HuH-7.5 (cell line): Measurements from ENCODE around the gene RRP15.

Experiments used
- DNase-seq: peaks from one replicate; pipeline ENCODE4 v3.0.0; 2011; ENCODE audit warnings: low spot score

Gene RRP15

GRCh38 chr1:218362418-218363076, 77.5 kb downstream of the RRP15 start:
- no peak for DNase-seq

DNA sequence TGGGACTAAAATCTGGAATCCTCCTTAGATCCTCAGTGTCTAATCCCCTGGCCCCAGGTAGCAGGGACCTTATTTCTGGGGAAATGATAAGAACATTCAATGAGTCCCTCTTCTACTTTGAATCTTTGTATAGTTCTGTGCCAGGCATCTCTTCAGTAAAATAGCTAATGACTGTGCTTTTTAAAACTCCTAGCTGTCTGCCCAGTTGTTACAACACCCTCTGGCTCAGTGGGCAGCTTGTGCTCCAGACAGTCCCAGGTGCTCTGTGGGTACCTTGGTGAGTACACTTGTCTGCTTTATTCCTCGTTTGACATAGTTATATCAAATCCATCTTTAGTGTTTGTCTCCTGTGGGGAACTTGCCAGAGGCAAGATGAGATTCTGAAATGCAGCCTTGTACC, 78.0 kb downstream of the RRP15 start:
- no peak for DNase-seq

DNA sequence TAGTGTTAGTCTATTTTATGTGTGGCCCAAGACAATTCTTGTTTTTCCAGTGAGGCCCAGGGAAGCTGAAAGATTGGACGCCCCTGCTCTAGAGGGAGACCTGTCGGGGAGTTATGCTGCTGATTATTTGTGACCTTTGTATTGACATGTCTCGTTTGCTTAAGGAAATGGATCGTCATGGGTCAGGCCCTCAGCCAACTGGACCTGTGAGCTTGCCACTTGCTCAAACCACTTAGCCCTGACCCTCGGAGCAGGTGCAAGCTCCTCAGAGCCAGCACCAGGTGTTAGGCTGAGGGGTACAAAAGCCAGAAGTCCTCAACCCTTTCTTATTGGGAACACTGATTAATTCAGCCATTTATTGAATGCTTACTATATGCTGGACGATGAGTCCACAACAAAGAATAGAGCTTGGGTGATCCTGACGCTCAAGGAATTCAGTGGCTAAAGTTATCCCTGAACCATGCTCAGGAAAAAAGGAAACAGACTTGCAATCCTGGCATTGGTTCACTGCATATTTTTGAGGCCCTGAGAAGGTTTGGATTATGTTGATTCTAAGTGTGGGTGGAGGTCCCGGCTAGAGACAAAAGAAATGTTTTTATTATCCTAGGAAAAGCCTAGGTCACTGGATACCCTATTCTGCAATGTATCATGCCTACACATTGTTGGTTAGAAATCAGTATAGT, 79.1 kb downstream of the RRP15 start:
- no peak for DNase-seq

- DNase-seq, result no peak
These were observed 80.3 kb downstream of the RRP15 start for GRCh38 chr1:218365226-218365999.

- no peak for DNase-seq
These were observed 81.4 kb downstream of the RRP15 start for GRCh38 chr1:218366322-218367052.

DNA sequence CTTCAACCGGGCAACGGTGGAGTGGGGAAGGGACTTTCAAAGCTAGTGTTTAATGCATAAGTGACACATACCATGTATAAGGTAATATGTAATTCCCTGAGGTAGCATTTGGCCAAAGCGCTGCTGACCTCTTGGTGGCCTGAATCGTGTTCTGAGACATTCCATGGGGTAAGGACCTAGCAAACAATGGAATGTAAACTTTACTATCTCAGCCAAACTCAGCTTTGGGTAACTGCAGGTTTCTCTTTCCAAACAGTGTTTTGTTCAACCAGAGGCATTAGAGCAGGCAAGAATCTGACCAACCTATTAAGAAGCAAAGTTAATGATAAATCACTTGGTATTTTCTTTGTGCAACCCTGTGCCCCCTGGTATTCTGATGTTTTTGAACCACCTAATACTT, 82.0 kb downstream of the RRP15 start:
- no peak for DNase-seq

- no peak for DNase-seq
These were observed 83.6 kb downstream of the RRP15 start for GRCh38 chr1:218368686-218369085.

DNA sequence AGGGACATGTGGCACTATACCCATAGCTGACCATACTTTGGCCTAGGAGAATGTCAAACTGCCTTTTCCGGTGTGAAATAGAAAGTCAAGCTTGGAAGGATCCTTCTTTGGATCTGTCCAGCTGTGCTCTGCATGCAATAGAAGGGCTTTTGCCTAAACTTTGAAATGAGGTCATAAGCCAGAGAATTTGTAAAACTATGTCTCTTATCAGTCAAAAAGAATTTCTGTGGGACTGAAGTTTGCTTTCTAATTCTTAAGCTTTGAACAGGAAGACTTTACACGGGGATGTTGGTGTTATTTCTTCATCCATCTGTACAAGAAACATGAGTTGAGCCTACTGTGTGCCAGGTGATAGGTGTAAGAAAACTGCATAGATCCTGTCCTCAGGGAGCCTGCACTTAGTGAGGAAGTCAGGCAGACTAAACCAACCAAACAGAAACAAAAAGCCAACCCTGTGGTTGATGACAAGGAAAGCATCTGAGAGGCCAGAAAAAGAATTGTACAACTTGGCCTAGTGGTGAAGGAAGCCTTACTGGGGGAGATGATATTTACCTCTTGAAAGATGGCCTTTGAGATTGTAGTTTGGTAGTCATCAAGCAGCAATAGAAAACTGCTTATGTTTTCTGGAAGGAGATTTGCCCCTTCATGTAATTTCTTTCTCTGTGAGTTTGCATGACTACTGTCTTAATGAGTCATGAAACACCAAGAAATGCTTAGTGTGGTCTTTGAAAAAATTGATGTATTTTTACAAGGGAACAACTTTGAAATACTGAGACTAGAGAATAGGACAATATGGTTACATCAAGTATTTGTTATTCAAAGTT, 84.8 kb downstream of the RRP15 start:
- no peak for DNase-seq

DNA sequence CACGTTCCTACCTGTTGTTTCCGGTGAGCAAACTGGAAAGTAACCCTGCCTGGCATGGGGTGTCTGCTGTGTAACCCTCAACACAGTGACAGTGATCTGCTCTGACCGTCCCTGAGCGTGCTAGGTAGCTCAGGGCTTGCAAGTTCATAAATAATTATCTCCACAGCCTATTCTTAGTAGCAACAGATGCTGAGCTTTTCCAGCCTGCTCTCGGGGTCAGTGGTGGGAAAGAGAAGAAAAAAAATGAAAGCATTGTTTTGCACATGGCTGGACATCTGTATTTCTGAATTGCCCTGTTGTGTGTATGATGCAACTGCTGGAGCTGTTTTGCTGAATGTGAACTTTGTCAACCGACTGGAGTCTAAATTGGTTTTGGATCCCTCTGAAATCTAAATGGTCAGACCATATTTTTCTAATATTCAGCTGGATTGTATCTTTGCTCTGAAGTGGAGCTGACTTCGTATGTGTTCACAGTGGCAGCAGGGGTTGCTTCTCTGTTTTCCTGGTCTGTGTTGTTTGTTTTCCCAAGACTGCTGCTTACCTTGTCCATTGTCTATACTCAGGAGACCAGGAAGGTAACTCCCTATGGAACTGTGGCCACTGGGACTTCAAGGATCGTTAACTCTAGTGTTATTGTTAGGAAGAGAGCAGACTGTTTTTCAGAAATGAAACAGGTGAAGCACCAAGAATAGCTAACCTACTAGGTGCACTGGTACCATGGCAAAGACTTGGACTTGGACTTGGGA, 87.0 kb downstream of the RRP15 start:
- DNase-seq, result no peak

DNA sequence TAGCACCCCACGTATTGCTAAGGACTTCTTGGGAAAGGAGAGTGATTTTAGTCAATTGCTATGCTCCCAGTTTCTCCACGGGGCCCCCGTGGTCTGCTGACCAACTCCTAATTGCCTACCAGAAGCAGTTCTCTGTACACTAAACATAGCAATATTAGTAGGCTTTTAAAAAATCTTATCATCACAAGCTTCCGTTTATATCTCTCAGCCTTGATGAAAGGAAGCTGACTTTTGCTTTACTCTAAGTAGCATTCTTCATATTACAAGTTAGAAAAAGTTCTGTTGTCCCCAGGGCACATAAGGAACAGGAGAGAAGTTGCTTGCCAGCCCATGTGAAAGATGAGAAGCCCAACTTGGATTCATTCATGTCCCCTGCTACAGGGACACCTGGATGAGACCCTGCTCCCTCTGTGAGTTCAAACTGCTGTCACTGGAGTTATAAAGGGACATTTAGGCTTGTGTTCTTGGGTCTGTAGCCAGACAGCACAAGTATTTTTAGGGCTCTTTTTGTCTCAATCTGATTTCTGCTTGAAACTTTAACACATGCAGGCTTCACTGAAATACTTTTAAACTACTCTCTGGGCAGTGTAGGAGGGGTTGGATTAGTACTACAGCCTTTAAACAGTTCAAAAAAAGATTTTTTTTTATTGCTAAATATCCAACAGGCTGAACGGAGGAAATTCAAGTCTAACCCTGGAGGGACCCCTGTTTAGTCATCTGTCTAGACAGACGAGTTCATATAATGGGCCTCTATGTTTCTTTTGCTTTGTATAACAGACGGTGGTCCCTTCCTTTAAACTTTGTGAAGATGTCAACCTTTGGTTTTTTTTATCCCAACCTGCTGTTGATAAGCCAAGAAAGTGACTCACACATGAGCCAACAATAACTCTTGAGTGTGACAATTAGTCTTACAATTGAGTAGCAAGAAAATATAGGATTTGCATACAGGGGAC, 89.6 kb downstream of the RRP15 start:
- DNase-seq, result no peak

DNA sequence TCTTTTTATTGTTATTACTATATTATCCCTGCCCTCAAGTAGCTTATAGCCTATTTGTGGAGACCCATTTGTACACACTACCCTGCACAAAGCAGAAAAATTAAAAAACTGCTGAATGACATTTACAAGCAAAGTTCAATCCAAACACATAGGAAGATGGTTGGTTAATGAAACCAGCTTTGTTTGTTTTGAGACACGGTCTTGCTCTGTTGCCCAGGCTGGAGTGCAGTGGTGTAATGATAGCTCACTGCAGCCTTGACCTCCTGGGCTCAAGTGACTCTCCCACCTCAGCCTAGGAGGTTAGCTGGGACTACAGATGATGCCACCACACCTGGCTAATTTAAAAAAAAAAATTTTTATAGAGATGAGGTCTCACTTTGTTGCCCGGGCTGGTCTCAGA, 91.6 kb downstream of the RRP15 start:
- DNase-seq, result no peak

- no peak for DNase-seq
These were observed 92.1 kb downstream of the RRP15 start for GRCh38 chr1:218377143-218377660.

GRCh38 chr1:218380125-218380977, 95.3 kb downstream of the RRP15 start:
- no peak for DNase-seq

DNA sequence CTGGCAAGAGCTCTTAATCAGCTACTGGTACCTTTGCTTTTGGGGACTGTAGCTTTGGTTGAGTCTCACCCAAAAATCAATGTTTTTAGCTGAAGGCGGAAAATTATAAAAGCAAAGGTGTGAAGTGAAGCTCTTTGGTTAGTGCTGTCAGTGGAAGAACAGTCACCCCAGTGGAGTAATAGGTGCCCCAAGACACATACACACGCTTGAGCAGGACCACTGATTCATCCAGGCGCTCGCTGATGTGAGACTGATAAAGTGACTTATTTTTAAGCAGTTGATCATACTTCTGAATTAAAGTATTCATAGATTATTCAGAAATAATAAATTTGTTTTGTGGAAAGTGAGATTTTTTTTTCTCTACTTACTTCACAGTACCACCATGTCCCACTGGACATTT, 97.2 kb downstream of the RRP15 start:
- no peak for DNase-seq

DNA sequence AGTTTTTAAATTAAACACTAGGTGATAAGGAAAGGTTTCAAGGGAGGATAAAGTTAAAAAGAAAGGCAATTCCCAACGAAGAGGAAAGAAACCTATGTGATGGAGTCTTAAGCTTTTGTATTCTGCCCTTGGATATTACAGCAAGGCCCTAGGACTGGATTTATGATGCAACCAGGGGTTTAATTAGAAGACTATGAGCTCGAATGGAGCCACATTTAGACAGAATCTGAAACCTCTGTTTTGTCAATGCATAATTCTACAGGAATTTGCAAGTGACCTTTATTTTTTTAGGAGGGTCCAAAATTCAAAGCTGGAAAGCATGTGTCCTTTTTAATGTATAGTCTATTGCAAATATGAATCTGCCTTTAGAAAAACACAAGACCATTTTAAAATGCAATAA, 98.0 kb downstream of the RRP15 start:
- no peak for DNase-seq

- DNase-seq, result no peak
These were observed 98.6 kb downstream of the RRP15 start for GRCh38 chr1:218383681-218384080.

GRCh38 chr1:218384581-218384993, 99.5 kb downstream of the RRP15 start:
- no peak for DNase-seq
